HG02588 (cell line): ENCODE results near the gene AGAP1.

ENCODE experiments used
- ATAC-seq: cut with Tn5 transposase; IDR thresholded peaks from one replicate; pipeline ENCODE4 v1.9.1; 2021; ENCODE audit warnings: mild to moderate bottlenecking, moderate library complexity; ENCODE audit not compliant: unreplicated experiment

The AGAP1 gene

GRCh38 chr2:235507928-235508327, 14.1 kb downstream of the AGAP1 start:
- ATAC-seq: no peak

DNA sequence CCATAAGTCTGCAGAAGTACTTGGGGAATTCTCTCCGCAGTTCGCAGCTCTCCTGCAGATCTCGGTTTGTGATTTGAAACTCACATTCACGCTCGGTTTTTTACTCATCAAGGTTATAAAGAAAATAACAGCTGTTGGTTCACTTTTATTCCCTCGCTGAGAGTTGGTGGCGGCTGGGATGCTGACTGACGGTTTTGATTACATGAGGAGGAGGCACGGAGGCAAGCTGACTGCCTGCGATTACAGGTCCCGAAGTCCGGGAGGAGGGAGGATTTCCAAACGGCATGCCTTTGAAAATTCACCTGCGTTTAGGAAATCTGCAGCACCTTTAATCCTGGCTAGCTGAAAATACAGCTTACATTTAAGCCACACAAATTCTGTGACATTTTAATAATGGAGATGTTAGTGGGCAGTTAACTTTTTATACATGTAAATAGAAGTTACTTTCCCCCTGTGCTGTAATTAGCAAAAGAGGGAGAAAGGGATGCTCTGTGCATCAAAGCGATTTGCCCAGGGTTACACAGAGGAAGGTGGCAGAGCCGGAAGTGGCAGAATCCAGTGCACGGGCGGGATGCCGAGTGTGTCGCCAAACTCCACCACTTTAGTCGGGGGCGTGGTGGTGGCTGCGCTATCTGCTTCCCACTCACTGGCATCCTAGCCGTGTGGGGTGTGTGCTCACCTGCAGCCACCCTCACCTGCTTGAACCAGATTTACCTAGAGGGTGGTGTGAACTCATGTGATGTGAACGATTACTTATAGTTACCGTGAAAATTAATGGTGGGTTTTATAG, 14.7 kb downstream of the AGAP1 start:
- ATAC-seq: no peak

DNA sequence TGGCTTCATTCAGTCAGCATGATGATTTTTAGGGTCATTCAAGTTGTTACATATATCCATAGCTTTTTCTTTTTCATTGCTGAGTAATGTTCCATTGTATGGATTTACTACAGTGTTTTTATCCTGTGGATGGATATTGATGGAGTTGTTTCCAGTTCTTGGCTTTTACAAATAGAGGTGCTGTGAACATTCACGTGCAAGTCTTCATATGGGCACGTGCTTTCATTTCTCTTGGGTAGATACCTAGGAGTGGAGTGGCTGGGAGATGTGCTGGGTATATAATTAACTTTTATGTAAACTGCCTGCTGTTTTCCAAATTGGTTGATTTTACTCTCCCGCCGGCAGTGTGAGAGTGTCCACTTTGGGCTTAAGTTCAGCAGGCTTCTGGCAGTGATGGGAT, 16.5 kb downstream of the AGAP1 start:
- no peak for ATAC-seq

- ATAC-seq: no peak
Observed at GRCh38 chr2:235511187-235511661, 17.4 kb downstream of the AGAP1 start.

DNA sequence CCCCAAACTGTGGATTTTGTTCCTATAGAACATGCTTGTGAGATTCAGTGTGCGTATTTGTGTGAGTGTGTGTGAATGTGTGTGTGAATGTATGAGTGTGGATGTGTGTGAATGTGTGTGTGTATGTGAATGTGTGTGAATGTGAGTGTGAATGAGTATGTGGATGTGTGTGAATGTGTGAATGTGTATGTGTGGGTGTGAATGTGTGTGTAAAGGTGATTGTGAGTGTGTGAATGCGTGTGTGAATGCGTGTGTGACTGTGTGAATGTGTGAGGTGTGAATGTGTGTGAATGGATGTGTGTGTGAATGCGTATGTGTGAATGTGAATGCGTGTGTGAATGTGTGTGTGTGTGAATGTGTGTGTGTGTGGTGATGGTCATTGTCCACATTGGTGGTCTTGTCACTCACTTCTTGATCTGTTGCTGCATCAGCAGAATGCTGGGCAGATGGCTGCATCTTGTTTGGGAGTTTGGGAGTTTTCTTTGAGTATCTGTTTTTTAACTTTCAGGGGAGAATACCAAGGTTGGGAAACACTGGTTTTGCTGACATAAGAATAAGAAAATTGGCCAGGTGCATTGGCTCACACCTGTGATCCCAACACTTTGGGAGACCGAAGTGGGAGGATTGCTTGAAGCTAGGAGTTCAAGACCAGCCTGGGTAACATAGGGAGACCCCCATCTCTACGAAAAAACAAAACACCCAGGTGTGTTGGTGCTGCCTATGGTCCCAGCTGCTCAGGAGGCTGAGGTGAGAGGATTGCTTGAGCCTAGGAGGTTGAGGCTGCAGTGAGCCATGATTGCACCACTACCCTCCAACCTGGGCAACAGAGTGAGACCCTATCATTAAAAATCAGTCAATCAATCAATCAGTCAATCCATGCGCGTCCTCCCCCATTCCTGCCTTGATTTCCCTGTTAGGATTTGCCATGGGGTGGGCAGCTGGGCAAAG, 18.2 kb downstream of the AGAP1 start:
- ATAC-seq: no peak

DNA sequence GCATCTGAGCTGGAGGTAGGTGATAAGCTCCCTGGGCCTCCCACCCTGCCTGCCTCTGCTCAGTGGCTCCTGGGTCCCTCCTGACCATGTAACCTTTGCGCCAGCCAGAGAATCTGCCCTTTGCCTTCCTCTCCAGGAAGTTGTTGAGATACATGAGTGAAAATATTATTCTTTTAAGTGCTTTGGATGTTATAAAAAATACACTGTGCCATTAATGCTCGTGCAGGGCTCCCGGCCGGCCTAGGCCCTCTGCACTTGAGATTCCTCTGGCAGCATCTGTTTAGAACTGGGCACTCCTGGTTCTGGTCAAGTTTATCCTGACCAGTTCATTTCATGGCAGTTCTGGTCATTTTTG, 18.8 kb downstream of the AGAP1 start:
- no peak for ATAC-seq

- ATAC-seq: no peak
Observed at GRCh38 chr2:235513984-235514626, 20.3 kb downstream of the AGAP1 start.

DNA sequence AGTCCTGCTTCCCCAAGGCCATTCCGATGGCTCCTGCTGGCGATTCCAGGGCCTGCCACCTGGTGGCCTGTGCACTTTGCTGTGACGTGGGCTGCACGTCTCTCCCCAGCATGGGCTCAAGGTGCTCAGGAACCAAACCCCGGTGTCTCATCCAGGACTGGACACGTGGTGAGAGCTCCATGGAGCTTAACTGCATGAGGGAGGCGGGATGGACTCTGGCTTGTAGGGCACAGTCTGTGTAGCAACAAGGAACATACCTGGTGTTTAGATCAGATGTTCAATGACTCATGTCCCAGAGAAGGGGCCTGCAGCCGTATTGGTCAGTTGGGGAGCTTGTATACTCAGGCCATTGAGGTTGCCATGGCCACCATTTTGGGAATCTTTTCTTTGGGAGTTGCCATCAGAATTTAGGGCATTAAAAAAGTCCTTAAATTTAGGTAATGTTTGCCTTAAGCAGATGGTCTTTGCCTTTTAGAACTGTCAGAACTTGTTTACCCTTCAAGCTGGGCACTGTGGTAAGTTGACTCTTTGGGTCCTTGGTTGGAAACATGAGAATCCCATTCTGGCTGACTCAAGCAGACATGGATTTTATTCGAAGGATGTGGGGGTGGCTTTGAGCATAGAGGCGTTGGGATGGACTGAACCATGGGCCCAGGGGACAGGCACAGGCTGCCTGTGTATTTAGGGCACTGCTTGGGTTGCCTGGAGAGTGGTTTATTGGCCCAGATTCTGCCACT, 21.0 kb downstream of the AGAP1 start:
- no peak for ATAC-seq

- no peak for ATAC-seq
Observed at GRCh38 chr2:235515364-235515742, 21.5 kb downstream of the AGAP1 start.

- no peak for ATAC-seq
Observed at GRCh38 chr2:235515821-235516220, 22.0 kb downstream of the AGAP1 start.

GRCh38 chr2:235516257-235516656, 22.4 kb downstream of the AGAP1 start:
- no peak for ATAC-seq

DNA sequence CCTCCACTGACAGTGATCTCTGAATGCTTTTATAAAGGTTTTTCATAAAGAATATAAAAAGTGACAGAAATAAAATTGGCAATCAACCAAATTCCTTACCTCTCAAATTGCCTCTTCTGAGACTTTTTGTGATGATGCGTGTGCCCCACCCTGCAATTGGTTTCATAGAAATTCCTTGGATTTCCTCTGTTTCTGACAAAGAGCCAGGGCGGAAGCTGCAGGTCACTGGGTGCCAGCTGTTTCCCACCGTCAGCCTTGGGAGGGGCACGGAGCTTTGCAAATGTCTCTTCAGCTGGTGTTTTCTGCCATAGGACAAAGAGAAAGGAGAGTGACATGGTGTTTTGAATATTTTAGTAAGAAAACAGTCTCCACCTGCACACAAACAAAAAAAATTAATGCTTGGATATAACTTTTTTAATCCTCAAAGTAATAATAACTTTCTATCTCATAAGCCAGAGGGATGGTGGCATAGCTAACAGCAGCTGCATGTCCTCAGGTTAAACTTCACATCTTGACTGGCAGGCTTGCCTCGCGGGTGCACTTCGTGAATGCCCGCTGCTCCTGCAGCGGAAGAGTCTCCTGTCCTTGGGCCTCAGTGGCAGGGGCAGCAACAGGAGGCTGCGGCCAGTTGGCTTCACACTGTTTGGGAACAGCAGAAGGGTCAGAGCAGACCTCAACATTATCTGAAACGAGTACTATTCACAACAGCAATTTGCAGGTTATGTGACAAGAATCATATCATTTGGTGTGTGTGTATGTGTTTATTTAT, 24.7 kb downstream of the AGAP1 start:
- ATAC-seq: no peak

GRCh38 chr2:235520787-235521186, 26.9 kb downstream of the AGAP1 start:
- ATAC-seq: no peak

DNA sequence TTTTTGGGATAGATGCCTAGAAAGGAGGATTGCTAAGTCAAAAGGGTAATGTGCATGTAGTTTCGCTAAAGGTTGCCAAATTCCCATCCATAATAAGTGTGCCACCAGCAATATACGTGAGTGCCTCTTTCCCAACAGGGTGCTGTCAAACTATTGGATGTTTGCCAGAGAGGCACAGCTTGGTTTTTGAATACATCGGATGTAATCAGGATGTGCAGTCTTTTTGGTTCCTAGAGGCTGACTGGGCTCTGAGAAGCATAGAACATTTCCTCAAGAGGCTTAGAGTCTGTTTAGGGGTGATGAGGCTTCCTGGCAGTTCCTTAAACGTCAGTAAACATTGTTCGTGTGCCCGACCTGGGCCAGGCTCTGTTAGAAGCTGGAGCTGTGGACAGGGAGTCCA, 28.0 kb downstream of the AGAP1 start:
- no peak for ATAC-seq

DNA sequence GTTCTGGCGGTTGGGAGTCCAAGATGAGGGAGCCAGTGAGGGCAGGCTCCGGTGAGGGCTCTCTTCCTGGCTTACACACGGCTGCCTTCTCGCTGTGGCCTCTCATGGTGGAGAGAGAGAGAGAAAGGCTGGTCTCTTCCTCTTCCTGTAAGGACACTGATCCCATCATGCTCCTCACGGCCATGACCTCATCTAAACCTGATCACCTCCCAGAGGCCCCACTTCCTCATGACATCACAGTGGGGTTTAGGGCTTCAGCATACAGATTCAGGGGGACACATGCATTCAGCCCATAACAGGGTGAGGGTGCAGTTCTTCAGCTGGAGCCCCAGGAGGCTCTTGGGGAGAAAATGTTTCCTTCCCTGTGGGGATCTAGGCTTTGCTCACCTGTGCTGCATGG, 29.2 kb downstream of the AGAP1 start:
- ATAC-seq: no peak

- no peak for ATAC-seq
Observed at GRCh38 chr2:235523486-235524150, 29.8 kb downstream of the AGAP1 start.

GRCh38 chr2:235526166-235526565, 32.3 kb downstream of the AGAP1 start:
- no peak for ATAC-seq

GRCh38 chr2:235527806-235528469, 34.1 kb downstream of the AGAP1 start:
- no peak for ATAC-seq

GRCh38 chr2:235529621-235530020, 35.8 kb downstream of the AGAP1 start:
- no peak for ATAC-seq
